Measurements from ENCODE around the gene IL17RB. TPM values are rescaled to one million over a fixed set of nuclear protein-coding genes. Genes with fewer than 3 reads are reported as not detected.

Gene IL17RB
- total and polyA plus RNA-seq, 2 of the 4 experiments (the other 2 are of a cell fraction): under 0.01 TPM; not detected in 1

GRCh38 chr3:53805463-53806159 is 40.8 kb upstream of the IL17RB start:
- H3K9me1 ChIP-seq (ENCODE audit: insufficient read depth, low read length): peaks cover 20% of the 10 kb centered on the region
- no peaks in the 10 kb centered on the region for H3K79me1 ChIP-seq (ENCODE audit: low read depth in 1 of 2, low read length in 2 of 2)
- peak overlapping the region; percentile 94 for H2AFZ ChIP-seq (replicated peaks; ENCODE audit: low read length, poor library complexity)
- peak overlapping the region; percentile 73 for H2BK5ac ChIP-seq (ENCODE audit: low read depth, low read length, poor library complexity, severe bottlenecking)
- H2AK9ac ChIP-seq (replicated peaks; ENCODE audit: low read depth, low read length, poor library complexity): peak overlapping the region; percentile 91
- BruUV-seq (replicated peaks): no TSS peak
- dilution Hi-C loops (cut with HindIII; ENCODE audit: low sequenced_read_pairs, unreplicated experiment) (no loop called here), intact Hi-C loops (cut with micrococcal nuclease) (no loop called here), in situ Hi-C loops (cut with MboI; ENCODE audit: low sequenced_read_pairs) (no loop called here)
- peak overlapping the region; percentile 93 for H2BK120ac ChIP-seq (ENCODE audit: low read depth, low read length)
- peak overlapping the region; percentile 15 to 88; a peak in 3 of 4 replicates for H4K8ac ChIP-seq (ENCODE audit: low read depth in 2 of 2, low read length in 2 of 2)
- H2AK5ac ChIP-seq (ENCODE audit: low read depth, low read length): peak overlapping the region; percentile 89
- ATAC-seq (ENCODE audit: low read depth) (no peak), DNase-seq (no peak)
- peak overlapping the region; percentile 85 for H3K4ac ChIP-seq (ENCODE audit: low read depth, low read length)
- H3K18ac ChIP-seq (ENCODE audit: low read depth, low read length): peak overlapping the region; percentile 54
- peak overlapping the region; percentile 64 for H2BK20ac ChIP-seq (ENCODE audit: low read depth, low read length)
- peak overlapping the region; percentile 4; the same call in 1 of the 2 replicates for H3K27ac ChIP-seq (ENCODE audit: insufficient read depth, low read length)
- WGBS, 2 experiments (ENCODE audit: extremely low coverage in 2 of 2, insufficient read length in 1 of 2): 85 to 88% methylated on average over 2 to 3 of the region's 4 CpGs
- no peak overlapping the region for H3K4me3 ChIP-seq (ENCODE audit: insufficient read depth, low read depth, low read length)
- H3K27me3 ChIP-seq (ENCODE audit: control insufficient read depth, insufficient read depth, low read length): no peaks in the 10 kb centered on the region
- 0 out of 2 replicates have a peak overlapping the region, but pooled peaks have one; percentile 13 for H3K23ac ChIP-seq (ENCODE audit: low read depth, low read length)
- H3K36me3 ChIP-seq (ENCODE audit: control insufficient read depth, insufficient read depth, low read length): no peaks in the 10 kb centered on the region
- peaks cover 14% of the 10 kb centered on the region for H3K4me1 ChIP-seq (ENCODE audit: control insufficient read depth, insufficient read depth, low read length)
- no peak overlapping the region for H3K4me2 ChIP-seq (ENCODE audit: low read depth, low read length)
- H3K14ac ChIP-seq (replicated peaks; ENCODE audit: low read depth, low read length): peak overlapping the region; percentile 55
- H3K9ac ChIP-seq (ENCODE audit: low read depth, low read length): no peak overlapping the region
- ChIA-PET CTCF (no interaction called here), POLR2A (ENCODE audit: unreplicated experiment) (no interaction called here)
- no peak overlapping the region; the same call in 1 of the 2 replicates for H4K5ac ChIP-seq (ENCODE audit: low read depth, low read length)
- no peaks in the 10 kb centered on the region for H3K9me3 ChIP-seq (ENCODE audit: control insufficient read depth, insufficient read depth, low read length)
- H4K91ac ChIP-seq (ENCODE audit: insufficient read depth, low read depth, low read length): peak overlapping the region; percentile 81
- H2BK15ac ChIP-seq (ENCODE audit: low read depth, low read length): peak overlapping the region; percentile 90; the same call in 2 of the 3 replicates
- no peak overlapping the region for H3K56ac ChIP-seq (ENCODE audit: extremely low read depth, insufficient read depth, low read length)
- H4K20me1 ChIP-seq (ENCODE audit: insufficient read depth, low read length): no peaks in the 10 kb centered on the region
- TF ChIP-seq ELK1 (IDR thresholded peaks at IDR 0.05; ENCODE audit: borderline replicate concordance, low read depth, low read length): no peak
- TF ChIP-seq USF2 (IDR thresholded peaks at IDR 0.05; ENCODE audit: low read depth, low read length): no peak
- no peak for TF ChIP-seq FOS (IDR thresholded peaks at IDR 0.05; ENCODE audit: low read depth, low read length)
- TF ChIP-seq MXI1 (IDR thresholded peaks at IDR 0.05; ENCODE audit: borderline replicate concordance, low read depth, low read length): no peak
- no peak for TF ChIP-seq BHLHE40 (IDR thresholded peaks at IDR 0.05; ENCODE audit: low read depth, low read length)
- no peak for TF ChIP-seq MAFK (IDR thresholded peaks at IDR 0.05; ENCODE audit: low read depth, low read length)
- no peak for TF ChIP-seq SMC3 (IDR thresholded peaks at IDR 0.05; ENCODE audit: low read depth, low read length)
- TF ChIP-seq NFE2L2 (IDR thresholded peaks at IDR 0.05; ENCODE audit: low read depth, low read length): no peak
- no peak for TF ChIP-seq MAZ (IDR thresholded peaks at IDR 0.05; ENCODE audit: borderline replicate concordance, low read depth, low read length)
- TF ChIP-seq CEBPB (IDR thresholded peaks at IDR 0.05; ENCODE audit: low read depth, low read length): no peak
- TF ChIP-seq POLR2A (IDR thresholded peaks at IDR 0.05; ENCODE audit: low read depth, low read length): no peak
- no peak for TF ChIP-seq RCOR1 (IDR thresholded peaks at IDR 0.05; ENCODE audit: insufficient replicate concordance, low read length)
- no peak for TF ChIP-seq RFX5 (IDR thresholded peaks at IDR 0.05; ENCODE audit: low read depth, low read length)
- TF ChIP-seq CHD1 (IDR thresholded peaks at IDR 0.05; ENCODE audit: low read depth, low read length): no peak
- TF ChIP-seq CTCF (conservative IDR thresholded peaks at IDR 0.05; ENCODE audit: low read depth, low read length): no peak

All from IMR-90 (cell line).